ENCODE measurements around the gene LITAFD.
"Not testable (repeated sequence)": the region's sequence is repeated elsewhere in the genome, so short reads cannot be mapped to it uniquely, and the experiment has no call there.

Gene LITAFD

GRCh38 chr16:8894736-8895334 is 12.7 kb downstream of the LITAFD start:
- no peak for DNase-seq (ENCODE audit: low read depth)

DNA sequence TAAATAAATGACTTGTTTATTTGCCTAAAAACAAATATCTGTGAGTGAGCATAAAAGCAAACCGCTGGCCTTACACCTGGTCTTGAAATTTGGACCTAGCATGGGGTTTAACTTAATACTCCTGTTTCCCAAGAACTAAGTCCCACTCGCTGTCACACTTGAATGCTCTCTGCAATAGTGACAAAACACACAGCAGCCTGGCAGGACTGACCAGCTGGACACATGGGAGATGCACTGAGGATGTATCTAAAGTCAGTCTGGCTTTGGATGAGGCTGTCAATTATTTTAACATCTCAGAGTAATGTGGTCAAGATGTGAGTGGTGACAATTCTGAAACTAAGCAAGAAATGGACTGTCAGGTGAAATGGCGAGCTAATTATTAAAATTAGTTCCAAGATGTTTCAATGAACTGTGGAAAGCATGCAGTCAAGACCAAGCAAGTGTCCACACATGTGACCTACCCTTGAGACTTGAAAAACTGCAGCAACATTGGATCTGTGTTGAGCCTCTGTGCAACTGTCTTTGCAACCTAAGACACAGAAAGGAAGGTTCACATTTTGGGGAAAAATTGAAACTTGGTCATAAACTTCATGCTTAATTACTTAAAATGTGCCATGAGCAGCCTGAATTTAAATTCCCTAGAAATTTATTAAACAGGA is 16.6 kb downstream of the LITAFD start:
- no peak for DNase-seq (ENCODE audit: low read depth)

- DNase-seq (ENCODE audit: low read depth), result no peak
Observed at GRCh38 chr16:8899709-8900317, 17.7 kb downstream of the LITAFD start.

- DNase-seq (ENCODE audit: low read depth), result no peak
Observed at GRCh38 chr16:8900343-8900742, 18.2 kb downstream of the LITAFD start.

DNA sequence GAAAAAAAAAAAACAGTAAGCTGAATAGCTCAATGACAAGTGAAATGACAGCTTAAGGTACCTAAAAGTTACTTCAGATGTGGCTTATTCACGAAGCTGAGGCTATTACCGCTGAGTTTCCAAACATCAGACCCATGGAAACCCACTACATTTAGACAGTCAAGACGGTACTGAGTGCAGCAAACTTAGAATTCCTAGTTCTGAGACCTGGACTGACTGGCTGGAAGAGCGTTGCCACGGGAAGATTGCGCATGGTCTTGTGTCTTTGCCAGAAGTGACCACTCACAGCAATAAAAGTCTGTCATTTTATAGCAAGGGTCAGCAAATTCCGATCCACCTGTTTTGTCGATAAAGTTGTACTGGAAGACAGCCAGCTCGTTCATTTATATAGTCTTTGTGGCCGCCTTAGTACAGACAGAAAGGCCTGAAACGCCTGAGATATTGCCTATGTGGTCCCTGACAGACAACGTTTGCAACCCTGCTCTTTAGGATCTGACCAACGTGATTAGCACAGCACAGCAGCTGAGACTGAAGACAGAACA is 19.2 kb downstream of the LITAFD start:
- no peak for DNase-seq (ENCODE audit: low read depth)

- DNase-seq (ENCODE audit: low read depth), result no peak
Observed at GRCh38 chr16:8903004-8903403, 20.9 kb downstream of the LITAFD start.

DNA sequence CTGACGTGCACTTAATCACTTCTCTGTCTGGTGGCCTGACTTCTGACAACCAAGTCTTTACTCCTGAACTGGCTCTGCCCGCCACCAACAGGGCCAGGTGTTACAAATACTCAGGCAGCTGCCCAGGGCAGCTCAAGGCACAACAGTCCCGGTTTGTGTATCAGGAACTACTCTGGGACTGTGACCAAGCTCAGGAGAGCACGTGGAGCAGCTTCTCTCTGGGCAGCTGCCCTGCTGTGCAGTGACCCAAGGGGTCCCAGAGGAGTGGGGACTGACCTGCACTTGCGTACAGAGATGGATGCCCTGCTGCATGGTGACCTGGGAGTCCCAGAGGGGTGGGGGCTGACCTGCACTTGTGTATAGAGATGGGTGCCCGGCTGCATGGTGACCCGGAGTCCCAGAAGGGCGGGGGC is 21.9 kb downstream of the LITAFD start:
- no peak for DNase-seq (ENCODE audit: low read depth)

DNA sequence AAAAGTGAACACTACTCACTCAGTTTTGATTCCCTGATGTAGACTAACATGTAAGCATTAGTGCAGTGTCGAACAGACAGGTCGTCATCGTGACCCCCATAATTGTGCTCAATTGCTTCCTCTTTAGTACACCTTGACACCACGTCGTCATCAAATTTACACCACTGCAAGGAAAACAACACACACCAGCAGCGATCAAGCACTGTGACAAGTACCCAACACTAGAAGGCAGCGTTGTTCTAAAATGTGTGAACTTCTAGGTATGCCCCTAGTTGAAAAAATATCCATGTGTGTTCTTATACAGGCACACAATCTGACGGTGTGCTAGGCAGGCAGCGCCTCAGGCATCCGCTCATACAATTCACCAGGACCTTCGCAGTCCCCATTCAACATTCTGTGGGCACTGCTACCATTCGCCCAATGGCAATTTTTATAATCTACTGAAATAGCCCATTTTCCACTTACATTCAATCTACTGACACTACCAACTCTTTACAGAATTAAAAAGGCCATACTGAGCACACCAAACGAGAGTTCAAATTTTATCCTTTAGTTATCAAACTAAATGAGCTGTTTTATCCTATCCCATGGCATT is 23.1 kb downstream of the LITAFD start:
- no peak for DNase-seq (ENCODE audit: low read depth)

DNA sequence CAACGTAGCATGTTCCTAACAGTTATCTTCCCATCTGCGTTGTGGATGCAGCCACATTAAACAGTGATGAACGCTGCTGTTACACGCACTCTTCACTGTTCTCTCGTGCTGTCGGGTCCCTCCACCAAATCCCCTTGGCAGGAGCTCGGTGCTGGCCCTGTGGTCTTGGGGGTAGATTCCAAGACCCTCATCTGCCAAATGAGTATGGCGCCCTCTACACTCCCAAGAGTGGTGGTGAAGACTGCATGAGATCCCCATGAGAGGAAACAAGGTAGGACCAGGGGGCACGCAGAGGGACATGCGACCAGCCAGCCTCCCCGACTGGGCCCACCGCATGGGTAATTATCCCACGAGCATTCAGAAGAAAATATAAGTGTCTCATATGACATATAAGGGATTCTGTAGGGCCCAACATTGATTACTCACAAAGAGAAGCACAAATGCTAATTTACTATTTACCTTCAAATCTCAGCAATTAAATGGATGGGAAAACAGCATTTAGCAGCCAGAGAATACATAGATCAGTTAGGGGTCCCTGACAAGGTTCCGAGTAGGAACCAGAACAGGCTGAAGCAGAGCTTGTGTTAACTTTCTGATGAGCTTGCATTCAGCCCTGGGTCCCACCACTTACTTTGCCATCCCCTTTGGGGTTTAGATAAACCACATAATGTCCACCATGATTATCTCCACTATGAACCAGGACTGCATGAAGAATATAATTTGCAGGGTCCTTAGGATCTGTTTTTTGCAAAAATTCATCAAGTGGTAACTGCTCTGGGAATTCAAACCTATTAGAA is 23.8 kb downstream of the LITAFD start:
- DNase-seq (ENCODE audit: low read depth), result no peak

GRCh38 chr16:8907096-8907495 is 24.9 kb downstream of the LITAFD start:
- DNase-seq (ENCODE audit: low read depth), result no peak

GRCh38 chr16:8908810-8909468 is 26.8 kb downstream of the LITAFD start:
- DNase-seq (ENCODE audit: low read depth), result no peak

DNA sequence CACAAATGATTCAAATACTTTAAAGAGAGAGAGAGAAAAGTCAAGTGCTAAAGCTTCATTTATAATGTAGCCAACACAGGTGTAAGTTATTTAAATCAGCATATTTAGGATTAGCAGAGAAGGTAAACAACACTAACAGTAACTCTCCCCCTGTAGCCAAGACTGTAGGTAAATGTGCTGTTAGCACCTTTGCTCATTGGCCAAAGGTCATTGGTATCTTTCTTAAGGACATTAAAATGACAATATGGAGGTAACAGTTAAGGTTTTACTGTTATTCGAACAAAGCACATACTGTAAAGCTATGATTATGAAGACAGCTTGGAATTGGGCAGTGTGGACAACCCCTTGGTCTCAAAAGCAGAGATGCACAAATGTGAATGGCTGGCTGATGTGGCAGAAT is 28.7 kb downstream of the LITAFD start:
- DNase-seq (ENCODE audit: low read depth), result no peak

- no peak for DNase-seq (ENCODE audit: low read depth)
Observed at GRCh38 chr16:8912793-8913192, 30.6 kb downstream of the LITAFD start.

DNA sequence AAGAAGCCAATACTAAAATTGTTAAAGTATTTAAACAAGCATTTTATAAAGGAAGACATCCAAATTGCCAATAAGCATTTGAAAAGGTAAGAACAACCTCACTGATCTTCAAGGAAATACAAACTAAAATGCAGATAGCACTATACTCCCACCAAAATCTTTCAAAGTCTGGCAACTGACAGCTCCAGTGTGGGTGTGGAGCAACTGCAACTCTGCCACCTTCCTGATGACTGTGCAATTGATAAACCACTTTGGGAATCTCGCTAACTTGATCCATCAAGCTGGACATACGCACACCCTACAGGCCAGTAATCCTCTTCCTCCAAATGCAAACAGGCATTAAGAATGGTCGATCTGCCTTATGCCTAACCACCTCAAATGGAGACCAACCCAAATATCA is 31.9 kb downstream of the LITAFD start:
- DNase-seq (ENCODE audit: low read depth), result no peak

DNA sequence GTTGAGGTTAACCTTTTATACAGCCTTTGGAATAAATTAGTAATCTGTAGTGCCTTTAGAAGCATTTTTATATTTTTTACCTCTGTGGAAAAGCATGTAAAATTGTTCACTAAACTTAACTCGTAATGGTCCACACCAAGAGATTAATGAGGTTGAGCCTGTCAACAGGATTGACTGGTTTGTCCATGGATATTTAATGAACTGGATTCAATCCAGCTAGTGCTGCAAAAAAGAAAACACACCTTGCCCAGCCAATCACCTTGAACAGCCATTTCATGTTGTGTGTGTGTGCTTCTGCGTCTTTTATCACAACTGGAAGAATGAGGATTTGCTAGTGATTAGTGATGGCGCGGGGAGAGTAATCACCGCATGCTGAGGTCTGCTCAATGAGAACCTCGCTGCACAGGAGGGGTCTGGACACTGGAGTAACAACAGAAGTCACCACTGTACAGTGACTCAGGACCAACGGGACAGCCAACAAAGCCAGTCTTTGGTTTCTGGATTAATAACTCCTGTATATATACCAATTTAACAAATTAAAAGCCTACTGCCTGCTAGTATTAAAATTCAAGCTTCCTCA is 33.7 kb downstream of the LITAFD start:
- no peak for DNase-seq (ENCODE audit: low read depth)

DNA sequence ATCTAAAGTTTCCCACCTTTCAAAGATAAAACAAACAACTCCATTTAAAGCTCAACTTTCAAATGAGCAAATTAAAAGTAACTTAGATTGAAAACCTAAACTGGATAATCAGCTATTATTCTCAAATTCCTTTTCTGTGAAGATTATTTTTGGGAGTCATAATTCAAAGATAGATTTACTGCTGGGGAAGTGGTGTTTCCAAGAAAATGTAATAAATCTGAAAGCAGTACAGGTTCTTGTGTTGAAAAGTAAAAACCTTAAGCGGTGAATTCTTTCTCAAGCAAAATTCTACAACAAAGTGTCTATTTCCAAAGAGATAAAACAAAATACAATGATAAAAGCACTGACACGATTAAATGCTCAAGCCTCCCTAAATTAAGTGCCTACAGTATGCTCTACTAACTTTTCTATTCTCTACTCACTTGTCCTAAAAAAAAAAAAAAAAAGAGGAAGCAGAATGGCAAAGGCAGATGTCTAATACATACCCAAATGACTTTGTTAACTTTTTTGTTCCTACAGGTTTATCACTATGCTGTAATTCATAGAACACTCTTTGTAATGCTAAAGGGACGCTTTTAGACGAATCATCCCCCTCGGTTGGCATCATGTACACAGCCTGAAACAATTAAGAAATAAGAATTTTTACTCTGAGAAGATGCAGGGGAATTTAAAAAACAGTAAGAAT is 34.5 kb downstream of the LITAFD start:
- DNase-seq (ENCODE audit: low read depth), result no peak

DNA sequence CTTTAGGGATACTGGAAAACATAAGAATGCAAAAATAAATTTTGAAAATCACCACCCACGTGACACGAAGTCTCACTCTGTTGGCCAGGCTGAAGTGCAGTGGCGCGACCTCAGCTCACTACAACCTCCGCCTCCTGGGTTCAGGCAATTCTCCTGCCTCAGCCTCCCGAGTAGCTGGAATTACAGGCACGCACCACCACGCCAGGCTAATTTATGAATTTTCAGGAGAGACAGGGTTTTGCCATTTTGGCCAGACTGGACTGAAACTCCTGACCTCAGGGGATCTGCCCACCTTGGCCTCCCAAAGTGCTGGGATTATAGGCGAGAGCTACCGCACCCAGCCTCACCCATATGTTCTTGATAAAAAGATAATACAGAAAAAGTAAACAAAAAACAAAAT is 35.2 kb downstream of the LITAFD start:
- not testable (repeated sequence) for DNase-seq (ENCODE audit: low read depth)

DNA sequence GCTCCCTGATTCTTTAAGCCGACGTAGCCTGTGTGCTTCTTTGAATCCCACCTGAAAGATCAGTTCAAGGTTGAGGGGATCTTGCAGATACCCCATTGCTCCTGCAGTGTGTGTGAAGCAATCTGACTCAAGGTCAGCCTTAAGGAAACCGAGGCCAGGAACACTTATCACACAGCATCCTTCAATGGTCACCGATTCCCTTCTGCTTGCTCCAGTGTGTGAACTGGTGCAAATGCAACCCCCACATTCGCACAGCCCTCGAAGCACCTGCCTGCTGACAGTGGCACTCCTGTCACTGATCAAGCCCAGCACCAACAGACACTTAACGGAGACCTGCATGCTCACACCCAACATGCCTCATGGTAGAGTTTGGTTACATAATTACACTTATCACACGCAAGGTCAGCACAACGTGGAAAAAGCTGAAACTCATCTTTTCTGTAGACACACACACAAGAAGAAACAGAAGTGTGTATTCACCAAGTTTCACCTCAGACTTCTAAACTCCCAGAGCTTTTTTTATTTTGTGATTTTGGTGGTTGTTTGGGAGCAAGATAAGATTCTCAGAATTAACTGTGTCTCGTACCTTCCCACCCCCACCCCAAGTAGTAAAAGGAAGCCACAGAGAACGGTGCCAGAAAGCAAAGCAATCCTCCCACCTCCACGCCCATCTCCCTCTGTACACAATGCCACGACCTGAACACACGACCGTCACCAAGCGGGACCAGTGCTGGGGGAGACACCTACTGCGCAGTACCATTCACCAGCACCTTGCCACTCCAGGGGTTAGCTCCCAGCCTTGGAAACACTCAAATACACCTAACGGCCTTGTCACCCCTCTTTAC is 37.2 kb downstream of the LITAFD start:
- no peak for DNase-seq (ENCODE audit: low read depth)

GRCh38 chr16:8919934-8920462 is 37.8 kb downstream of the LITAFD start:
- no peak for DNase-seq (ENCODE audit: low read depth)
